K562 (cell line): ENCODE data around the gene LY6G6D. TPM values are rescaled to one million over a fixed set of nuclear protein-coding genes. Genes with fewer than 3 reads are reported as not detected.
A peak's percentile ranks its signal among the peaks of the same experiment; 100 is the strongest.

Experiments
- BHLHE40 ChIP-seq: IDR thresholded peaks from 2 replicates; pipeline ENCODE4 v1.6.1; 2011; ENCODE audit warnings: low read length, improper control_type of control experiment
- EHMT2 ChIP-seq: fragments of 450-650 bp; IDR thresholded peaks from 2 replicates; pipeline ENCODE4 v1.6.1; 2018; ENCODE audit warnings: antibody characterized with exemption
- ETV1 ChIP-seq: fragments of 450-650 bp; conservative IDR thresholded peaks from 2 replicates; pipeline ENCODE4 v1.6.1; 2016; ENCODE audit warnings: missing genetic modification characterization, control low read depth, low read depth, missing compliant biosample characterization
- FOXO4 ChIP-seq: fragments of 450-650 bp; formaldehyde crosslinking; IDR thresholded peaks from 2 replicates; pipeline ENCODE4 v1.4.0; 2020; ENCODE audit warnings: mild to moderate bottlenecking, moderate library complexity
- HDGF ChIP-seq: fragments of 450-650 bp; IDR thresholded peaks from 2 replicates; pipeline ENCODE4 v1.6.1; 2016
- KHSRP ChIP-seq: fragments of 450-650 bp; IDR thresholded peaks from 2 replicates; pipeline ENCODE4 v1.6.1; 2017
- MLX ChIP-seq, 2 experiments: fragments of 450-650 bp in 1 of 2; sonication (generic) in 1 of 2; formaldehyde crosslinking; conservative IDR thresholded peaks; 2 replicates each; pipeline versions ENCODE4 v1.4.0 to v1.8.1; 2020 to 2022; ENCODE audit warnings: mild to moderate bottlenecking in 1 of 2, missing genetic modification reagents in 1 of 2
- NCOA1 ChIP-seq: fragments of 450-650 bp; IDR thresholded peaks from 2 replicates; pipeline ENCODE4 v1.6.1; 2016; ENCODE audit warnings: low read depth
- NFXL1 ChIP-seq: fragments of 450-650 bp; formaldehyde crosslinking; IDR thresholded peaks from 2 replicates; pipeline ENCODE4 v1.4.0; 2021; ENCODE audit warnings: mild to moderate bottlenecking
- NR2F6 ChIP-seq: fragments of 450-650 bp; formaldehyde crosslinking; IDR thresholded peaks from 2 replicates; pipeline ENCODE4 v1.4.0; 2020; ENCODE audit warnings: mild to moderate bottlenecking
- OTX1 ChIP-seq: fragments of 450-650 bp; formaldehyde crosslinking; IDR thresholded peaks from 2 replicates; pipeline ENCODE4 v1.4.0; 2022; ENCODE audit warnings: mild to moderate bottlenecking
- PKNOX1 ChIP-seq: fragments of 450-650 bp; IDR thresholded peaks from 2 replicates; pipeline ENCODE4 v1.6.1; 2016
- PTBP1 ChIP-seq: fragments of 200-400 bp; formaldehyde crosslinking; IDR thresholded peaks from 2 replicates; pipeline ENCODE4 v1.6.1; 2017; ENCODE audit warnings: low read depth, low read length
- SMAD3 ChIP-seq: fragments of 450-650 bp; formaldehyde crosslinking; conservative IDR thresholded peaks from 2 replicates; pipeline ENCODE4 v1.4.0; 2020; ENCODE audit warnings: mild to moderate bottlenecking
- TCF3 ChIP-seq: sonication (generic); formaldehyde crosslinking; IDR thresholded peaks from 2 replicates; pipeline ENCODE4 v1.4.0; 2020; ENCODE audit warnings: mild to moderate bottlenecking, missing genetic modification reagents
- TSHZ1 ChIP-seq: fragments of 250-450 bp; sonication (Bioruptor Pico); IDR thresholded peaks from 2 replicates; pipeline ENCODE4 v1.4.0; 2020; ENCODE audit warnings: mild to moderate bottlenecking, moderate library complexity
- ZBTB12 ChIP-seq: fragments of 250-450 bp; sonication (Bioruptor Pico); IDR thresholded peaks from 2 replicates; pipeline ENCODE4 v1.4.0; 2020
- ZNF449 ChIP-seq: fragments of 250-450 bp; sonication (Bioruptor Pico); IDR thresholded peaks from 2 replicates; pipeline ENCODE4 v1.8.0; 2022; ENCODE audit warnings: moderate library complexity, mild to moderate bottlenecking, inconsistent platforms
- ZNF507 ChIP-seq: conservative IDR thresholded peaks from 2 replicates; pipeline ENCODE4 v1.6.1; 2017; ENCODE audit warnings: missing genetic modification characterization, missing compliant biosample characterization
- polyA plus RNA-seq, 8 experiments: library from polyadenylated mRNA; depleted of rRNA in 4 of 8; stranded (reverse) in 5 of 8; unstranded in 3 of 8; fragments of >200 nt; fragmentation: Nextera tagmentation in 2 of 8; fragmentation: Illumina TruSeq in 1 of 8; extraction: Ambion mirVana in 2 of 8; extraction: Trizol in 1 of 8; gene quantifications; 2 replicates each; pipeline versions ENCODE4 v1.2.1 to v1.2.3, GENCODE V29; 2011 to 2014; ENCODE audit warnings: inconsistent platforms in 1 of 8, missing spikeins in 1 of 8
- total RNA-seq, 7 experiments: library from RNA; depleted of rRNA in 6 of 7; stranded (reverse); fragments of >200 nt in 6 of 7; fragmentation: Illumina TruSeq in 2 of 7; extraction: Trizol in 2 of 7; gene quantifications; 2 replicates each; pipeline versions ENCODE4 v1.2.1 to v1.2.3, GENCODE V29; 2011 to 2021; ENCODE audit warnings: low replicate concordance in 1 of 7

LY6G6D gene
- total and polyA plus RNA-seq, 9 of the 15 experiments (the other 6 are each of a cell fraction or from before 2014, with no cell fraction given), result 0.30 to 0.38 TPM; not detected in 7

GRCh38 chr6:31725502-31726350, 10.6 kb downstream of the LY6G6D start (continued):
- peak; percentile 87 for TF ChIP-seq ZNF449
- TF ChIP-seq NCOA1, result no peak
- TF ChIP-seq NFXL1 (CRISPR knock-in tag), result no peak
- TF ChIP-seq EHMT2, result 0 out of 2 replicates have a peak, but pooled peaks have one; percentile 57
- TF ChIP-seq NR2F6, result peak; percentile 78; the same call in 1 of the 2 replicates
- TF ChIP-seq FOXO4 (CRISPR knock-in tag), result no peak
- peak; percentile 76 for TF ChIP-seq BHLHE40
- no peak for TF ChIP-seq KHSRP
- TF ChIP-seq PTBP1, result no peak
- 0 out of 4 replicates have a peak, but pooled peaks of 1 of the 2 experiments have one; percentile 83 for TF ChIP-seq MLX (CRISPR knock-in tag; conservative IDR thresholded peaks at IDR 0.05)
- TF ChIP-seq SMAD3 (CRISPR knock-in tag), result peak; percentile 89
- no peak for TF ChIP-seq ZNF507 (tag)
- TF ChIP-seq OTX1 (CRISPR knock-in tag), result peak; percentile 77
- TF ChIP-seq TCF3, result no peak; the same call in 1 of the 2 replicates
- no peak for TF ChIP-seq TSHZ1 (CRISPR knock-in tag)
- peak; percentile 78 for TF ChIP-seq PKNOX1
- TF ChIP-seq ETV1 (tag), result peak; percentile 97
- peak; percentile 48; the same call in 1 of the 2 replicates for TF ChIP-seq ZBTB12 (CRISPR knock-in tag)
- peak; percentile 84; the same call in 1 of the 2 replicates for TF ChIP-seq HDGF
